HepG2 (cell line): Measurements from ENCODE around the gene SLC9C2. TPM values are rescaled to one million over a fixed set of nuclear protein-coding genes. Genes with fewer than 3 reads are reported as not detected.

Source experiments
- ATAC-seq: fragments of 200-7000 bp; cut with Tn5 transposase; 3 replicates; pipeline ENCODE4 v1.9.1; 2020; ENCODE audit warnings: mild to moderate bottlenecking, moderate library complexity
- BruUV-seq: library from RNA; stranded (reverse); fragments of 400-500 nt; replicated peaks from 2 replicates; lab custom pipeline; 2021; lab: Mats Ljungman, UMichigan
- CTCF ChIA-PET: fragments of 300-600 bp; formaldehyde crosslinking; extraction: SDS; loops from one replicate; lab custom pipeline; 2021; ENCODE audit warnings: low total read pairs, inconsistent platforms, low intra/inter-chr PET ratio; lab: Yijun Ruan, JAX
- POLR2A ChIA-PET: fragments of 350-600 bp; sonication (Branson Sonifier 250); formaldehyde crosslinking; loops from one replicate; lab custom pipeline; 2020; ENCODE audit warnings: antibody characterized with exemption, inconsistent platforms; lab: Yijun Ruan, JAX
- DNase-seq: peaks from one replicate; pipeline ENCODE4 v3.0.0-alpha.2; 2015; ENCODE audit warnings: low spot score
- FAIRE-seq: peaks from 3 replicates; lab custom pipeline; 2011; peaks lifted over from hg19 to GRCh38; lab: Jason Lieb, UNC
- H2AFZ ChIP-seq: one replicate; pipeline ENCODE4 v1.6.1; 2011; ENCODE audit warnings: low read length, inconsistent platforms
- H3K27ac ChIP-seq: fragments of 300-600 bp; 3 replicates; pipeline ENCODE4 v1.8.0; 2011; ENCODE audit warnings: mixed run types, mild to moderate bottlenecking, mixed read lengths, low read length, inconsistent platforms; ENCODE audit not compliant: insufficient read depth; ENCODE audit errors: extremely low read length
- H3K27me3 ChIP-seq, 2 experiments: fragments of 200-600 bp in 1 of 2; 2 replicates in 1 of 2; 3 replicates in 1 of 2; pipeline versions ENCODE4 v1.6.0 to v1.8.0; 2011; ENCODE audit warnings: low read length in 2 of 2, mild to moderate bottlenecking in 2 of 2, moderate library complexity in 2 of 2, inconsistent platforms in 1 of 2; ENCODE audit not compliant: insufficient read depth in 2 of 2, control insufficient read depth in 1 of 2
- H3K36me3 ChIP-seq, 2 experiments: fragments of 200-600 bp in 1 of 2; replicated peaks in 1 of 2; 2 replicates in 1 of 2; 3 replicates in 1 of 2; pipeline versions ENCODE4 v1.5.1 to v1.8.0; 2011; ENCODE audit warnings: low read length in 2 of 2, inconsistent platforms in 1 of 2; ENCODE audit not compliant: insufficient read depth in 2 of 2, control insufficient read depth in 1 of 2
- H3K4me1 ChIP-seq: 2 replicates; pipeline ENCODE4 v1.5.1; 2012; ENCODE audit warnings: low read length, inconsistent platforms; ENCODE audit not compliant: insufficient read depth
- H3K4me2 ChIP-seq: 2 replicates; pipeline ENCODE4 v1.6.0; 2011; ENCODE audit warnings: low read depth, low read length, inconsistent platforms
- H3K4me3 ChIP-seq, 3 experiments: fragments of 200-600 bp in 1 of 3; sonication (generic), shearing (Covaris generic) in 1 of 3; replicated peaks in 1 of 3; 2 replicates each; pipeline ENCODE4 v1.5.1; 2011 to 2016; ENCODE audit warnings: low read length in 3 of 3, inconsistent platforms in 2 of 3, low read depth in 2 of 3, mild to moderate bottlenecking in 2 of 3, control low read depth in 1 of 3, mixed read lengths in 1 of 3; ENCODE audit not compliant: insufficient read depth in 1 of 3
- H3K79me2 ChIP-seq: one replicate; pipeline ENCODE4 v1.6.1; 2011; ENCODE audit warnings: low read length, inconsistent platforms; ENCODE audit not compliant: insufficient read depth
- H3K9ac ChIP-seq: 2 replicates; pipeline ENCODE4 v1.6.0; 2011; ENCODE audit warnings: mild to moderate bottlenecking, low read depth, low read length, inconsistent platforms; ENCODE audit not compliant: insufficient read depth
- H3K9me3 ChIP-seq: 2 replicates; pipeline ENCODE4 v1.5.1; 2012; ENCODE audit warnings: mild to moderate bottlenecking, low read length
- H4K20me1 ChIP-seq: 2 replicates; pipeline ENCODE4 v1.6.0; 2011; ENCODE audit warnings: inconsistent platforms, mild to moderate bottlenecking, low read length, moderate library complexity; ENCODE audit not compliant: insufficient read depth
- GABPB1 ChIP-seq: IDR thresholded peaks from 2 replicates; pipeline ENCODE4 v1.6.1; 2016; ENCODE audit warnings: mild to moderate bottlenecking, missing genetic modification reagents, moderate library complexity, missing compliant biosample characterization
- HNRNPL ChIP-seq: fragments of 200-400 bp; formaldehyde crosslinking; IDR thresholded peaks from 2 replicates; pipeline ENCODE4 v1.6.1; 2017; ENCODE audit warnings: mild to moderate bottlenecking, low read depth, low read length
- MED8 ChIP-seq: sonication (generic); formaldehyde crosslinking; IDR thresholded peaks from 2 replicates; pipeline ENCODE4 v1.8.1; 2023; ENCODE audit warnings: mild to moderate bottlenecking, missing genetic modification reagents; ENCODE audit not compliant: insufficient replicate concordance
- NRL ChIP-seq: sonication (generic); formaldehyde crosslinking; IDR thresholded peaks from 2 replicates; pipeline ENCODE4 v1.5.0; 2020; ENCODE audit warnings: missing genetic modification reagents, mild to moderate bottlenecking, moderate library complexity, borderline replicate concordance
- RXRA ChIP-seq: sonication (generic); formaldehyde crosslinking; IDR thresholded peaks from 2 replicates; pipeline ENCODE4 v1.5.1; 2020; ENCODE audit warnings: missing genetic modification reagents
- TARDBP ChIP-seq: sonication (generic); formaldehyde crosslinking; IDR thresholded peaks from 2 replicates; pipeline ENCODE4 v1.8.0; 2022; ENCODE audit warnings: mild to moderate bottlenecking, missing genetic modification reagents
- ZNF292 ChIP-seq: sonication (generic); formaldehyde crosslinking; IDR thresholded peaks from 2 replicates; pipeline ENCODE4 v1.8.1; 2022; ENCODE audit warnings: mild to moderate bottlenecking, low read depth, missing genetic modification reagents, borderline replicate concordance
- ZNF556 ChIP-seq: sonication (generic); formaldehyde crosslinking; IDR thresholded peaks from 2 replicates; pipeline ENCODE4 v1.4.0; 2020; ENCODE audit warnings: mild to moderate bottlenecking, missing genetic modification reagents, borderline replicate concordance
- ZNF562 ChIP-seq: sonication (generic); formaldehyde crosslinking; IDR thresholded peaks from 2 replicates; pipeline ENCODE4 v1.8.0; 2022; ENCODE audit warnings: missing genetic modification reagents, borderline replicate concordance
- ZNF724P ChIP-seq: sonication (generic); formaldehyde crosslinking; IDR thresholded peaks from 2 replicates; pipeline ENCODE4 v1.8.0; 2022; ENCODE audit warnings: missing genetic modification reagents, borderline replicate concordance
- WGBS: methylation state at CpG from one replicate; pipeline ENCODE4 v1.1.6; 2017; ENCODE audit warnings: low lambda C conversion rate; 5-methylcytosine and 5-hydroxymethylcytosine counted together
- in situ Hi-C: cut with HindIII; loops from 2 replicates; pipeline ENCODE4 v1.10.0; 2017; ENCODE audit warnings: low pct_unique_long_range_greater_than_20kb; ENCODE audit not compliant: extremely low pct_ligation_motif_present
- intact Hi-C: fragments of 100-400 bp; cut with micrococcal nuclease; formaldehyde crosslinking; loops from one replicate; pipeline ENCODE4 v1.10.0; 2022; ENCODE audit not compliant: unreplicated experiment
- polyA plus RNA-seq, 8 experiments: library from polyadenylated mRNA; depleted of rRNA in 3 of 8; stranded (reverse) in 7 of 8; unstranded in 1 of 8; fragments of >200 nt; fragmentation: Illumina TruSeq in 4 of 8; extraction: Trizol in 4 of 8; gene quantifications; 2 replicates each; pipeline versions ENCODE4 v1.2.1 to v1.2.3, GENCODE V29; 2011 to 2016; ENCODE audit warnings: low read depth in 4 of 8, missing spikeins in 1 of 8, mixed read lengths in 1 of 8; ENCODE audit not compliant: insufficient read depth in 1 of 8
- total RNA-seq, 5 experiments: library from RNA; depleted of rRNA; stranded (reverse); fragments of >200 nt; fragmentation: Illumina TruSeq; extraction: Trizol; gene quantifications; 2 replicates each; pipeline ENCODE4 v1.2.3, GENCODE V29; 2016; ENCODE audit warnings: low read depth in 1 of 5
- TF ChIP-seq, protein P1 (sequence below): sonication (generic); formaldehyde crosslinking; IDR thresholded peaks from 2 replicates; pipeline ENCODE4 v1.4.0; 2020; ENCODE audit warnings: missing genetic modification reagents
- TF ChIP-seq, protein P2 (sequence below), 2 experiments: sonication (generic) in 1 of 2; formaldehyde crosslinking in 1 of 2; IDR thresholded peaks; 2 replicates each; pipeline versions ENCODE4 v1.5.1 to v1.6.1; 2011 to 2020; ENCODE audit warnings: borderline replicate concordance in 1 of 2, low read depth in 1 of 2, low read length in 1 of 2, mild to moderate bottlenecking in 1 of 2, missing genetic modification reagents in 1 of 2, moderate library complexity in 1 of 2

SLC9C2 gene
- total and polyA plus RNA-seq, 2 of the 13 experiments (the other 11 are each of a cell fraction or from before 2014, with no cell fraction given), result 0.03 TPM; not detected in 1

DNA sequence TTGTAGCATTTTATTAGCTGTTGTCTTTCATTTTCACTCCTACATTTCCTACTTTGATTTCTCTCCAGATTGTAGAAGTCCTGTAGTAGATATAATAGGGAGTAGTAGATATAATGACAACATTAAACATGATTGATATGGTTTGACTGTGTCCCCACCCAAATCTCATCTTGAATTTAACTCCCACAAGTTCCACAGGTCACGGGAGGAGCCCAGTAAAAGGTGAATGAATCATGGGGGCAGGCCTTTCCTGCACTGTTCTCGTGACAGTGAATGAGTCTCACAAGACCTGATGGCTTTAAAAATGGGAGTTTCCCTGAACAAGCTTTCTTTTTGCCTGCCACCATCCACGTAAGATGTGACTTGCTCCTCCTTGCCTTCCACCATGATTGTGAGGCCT lies 133.2 kb downstream of the SLC9C2 start:
- Histone ChIP-seq H3K9me3 (peaks cover 26% of the 10 kb centered on the region), H3K27me3 (no peaks in the 10 kb centered on the region), H3K4me3 (no peak overlapping the region)
- FAIRE-seq, result no peak
- CTCF ChIA-PET, result no interaction called here
- no peak for DNase-seq
- intact Hi-C loops, result no loop called here
- in situ Hi-C loops, result no loop called here
- BruUV-seq, result no TSS peak
- no peak for TF ChIP-seq RXRA (CRISPR knock-in tag)
- TF ChIP-seq, all 625 proteins: peak for 0
- POLR2A ChIA-PET, result no interaction called here
- Histone ChIP-seq H3K36me3 (no peaks in the 10 kb centered on the region), H3K79me2 (peaks cover 5% of the 10 kb centered on the region), H4K20me1 (no peaks in the 10 kb centered on the region), H3K9ac (no peak overlapping the region), H3K4me1 (peaks cover 23% of the 10 kb centered on the region), H3K27ac (no peak overlapping the region), H3K4me2 (no peak overlapping the region), H2AFZ (no peak overlapping the region)
- 93% methylated on average over 3 of the region's 3 CpGs for WGBS
- no peak for ATAC-seq

DNA sequence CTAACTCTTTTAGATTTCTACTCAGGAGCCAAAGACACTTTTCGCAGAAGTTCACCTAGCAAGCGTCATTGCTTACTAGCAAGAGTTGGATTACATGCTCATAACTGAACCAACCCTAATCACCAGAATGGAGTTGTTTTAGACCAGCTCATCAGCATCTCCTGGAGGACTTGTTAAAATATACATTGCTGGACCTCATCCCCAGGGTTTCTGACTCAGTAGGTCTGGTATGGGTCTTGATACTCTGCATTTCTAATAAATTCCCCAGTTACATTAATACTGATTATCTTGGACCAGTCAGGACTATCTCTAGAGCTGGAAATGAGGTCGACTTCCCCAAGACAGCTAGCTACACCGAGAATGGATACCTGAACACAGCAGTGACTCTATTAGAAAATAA lies 135.4 kb downstream of the SLC9C2 start:
- BruUV-seq, result no TSS peak
- Histone ChIP-seq H2AFZ (no peak overlapping the region), H3K9ac (no peak overlapping the region), H3K27ac (no peak overlapping the region), H3K4me2 (no peak overlapping the region), H3K36me3 (no peaks in the 10 kb centered on the region), H3K27me3 (no peaks in the 10 kb centered on the region), H3K9me3 (peaks cover 26% of the 10 kb centered on the region), H3K79me2 (peaks cover 9% of the 10 kb centered on the region), H4K20me1 (no peaks in the 10 kb centered on the region), H3K4me3 (no peak overlapping the region), H3K4me1 (peaks cover 3% of the 10 kb centered on the region; the same call in 1 of the 2 replicates)
- ChIA-PET CTCF (no interaction called here), POLR2A (no interaction called here)
- 96% methylated on average over 4 of the region's 4 CpGs for WGBS
- intact Hi-C loops (no loop called here), in situ Hi-C loops (no loop called here)
- FAIRE-seq (no peak), ATAC-seq (no peak), DNase-seq (no peak)
- TF ChIP-seq, protein P1, sequence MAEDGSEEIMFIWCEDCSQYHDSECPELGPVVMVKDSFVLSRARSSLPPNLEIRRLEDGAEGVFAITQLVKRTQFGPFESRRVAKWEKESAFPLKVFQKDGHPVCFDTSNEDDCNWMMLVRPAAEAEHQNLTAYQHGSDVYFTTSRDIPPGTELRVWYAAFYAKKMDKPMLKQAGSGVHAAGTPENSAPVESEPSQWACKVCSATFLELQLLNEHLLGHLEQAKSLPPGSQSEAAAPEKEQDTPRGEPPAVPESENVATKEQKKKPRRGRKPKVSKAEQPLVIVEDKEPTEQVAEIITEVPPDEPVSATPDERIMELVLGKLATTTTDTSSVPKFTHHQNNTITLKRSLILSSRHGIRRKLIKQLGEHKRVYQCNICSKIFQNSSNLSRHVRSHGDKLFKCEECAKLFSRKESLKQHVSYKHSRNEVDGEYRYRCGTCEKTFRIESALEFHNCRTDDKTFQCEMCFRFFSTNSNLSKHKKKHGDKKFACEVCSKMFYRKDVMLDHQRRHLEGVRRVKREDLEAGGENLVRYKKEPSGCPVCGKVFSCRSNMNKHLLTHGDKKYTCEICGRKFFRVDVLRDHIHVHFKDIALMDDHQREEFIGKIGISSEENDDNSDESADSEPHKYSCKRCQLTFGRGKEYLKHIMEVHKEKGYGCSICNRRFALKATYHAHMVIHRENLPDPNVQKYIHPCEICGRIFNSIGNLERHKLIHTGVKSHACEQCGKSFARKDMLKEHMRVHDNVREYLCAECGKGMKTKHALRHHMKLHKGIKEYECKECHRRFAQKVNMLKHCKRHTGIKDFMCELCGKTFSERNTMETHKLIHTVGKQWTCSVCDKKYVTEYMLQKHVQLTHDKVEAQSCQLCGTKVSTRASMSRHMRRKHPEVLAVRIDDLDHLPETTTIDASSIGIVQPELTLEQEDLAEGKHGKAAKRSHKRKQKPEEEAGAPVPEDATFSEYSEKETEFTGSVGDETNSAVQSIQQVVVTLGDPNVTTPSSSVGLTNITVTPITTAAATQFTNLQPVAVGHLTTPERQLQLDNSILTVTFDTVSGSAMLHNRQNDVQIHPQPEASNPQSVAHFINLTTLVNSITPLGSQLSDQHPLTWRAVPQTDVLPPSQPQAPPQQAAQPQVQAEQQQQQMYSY (CRISPR knock-in tag), result no peak
- TF ChIP-seq TARDBP (CRISPR knock-in tag) (no peak), NRL (CRISPR knock-in tag) (no peak), ZNF562 (CRISPR knock-in tag) (no peak), ZNF292 (CRISPR knock-in tag) (no peak), ZNF556 (CRISPR knock-in tag) (no peak), MED8 (CRISPR knock-in tag) (no peak), HNRNPL (no peak), GABPB1 (CRISPR knock-in tag) (no peak), ZNF724P (CRISPR knock-in tag) (no peak)
- TF ChIP-seq, protein P2, sequence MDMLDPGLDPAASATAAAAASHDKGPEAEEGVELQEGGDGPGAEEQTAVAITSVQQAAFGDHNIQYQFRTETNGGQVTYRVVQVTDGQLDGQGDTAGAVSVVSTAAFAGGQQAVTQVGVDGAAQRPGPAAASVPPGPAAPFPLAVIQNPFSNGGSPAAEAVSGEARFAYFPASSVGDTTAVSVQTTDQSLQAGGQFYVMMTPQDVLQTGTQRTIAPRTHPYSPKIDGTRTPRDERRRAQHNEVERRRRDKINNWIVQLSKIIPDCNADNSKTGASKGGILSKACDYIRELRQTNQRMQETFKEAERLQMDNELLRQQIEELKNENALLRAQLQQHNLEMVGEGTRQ (IDR thresholded peaks at IDR 0.05; ENCODE audit: low read depth, low read length), result no peak
- TF ChIP-seq, protein P2 (CRISPR knock-in tag; IDR thresholded peaks at IDR 0.05; ENCODE audit: borderline replicate concordance), result no peak
